Loucy (cell line): ENCODE measurements around the gene FLRT1.

Experiments used
- H2AFZ ChIP-seq: fragments of 200-600 bp; sonication (generic); 2 replicates; pipeline ENCODE4 v1.6.0; 2016; ENCODE audit warnings: antibody characterized with exemption, mild to moderate bottlenecking, low read length, moderate library complexity
- H3F3A ChIP-seq: fragments of 200-600 bp; 2 replicates; pipeline ENCODE4 v1.6.0; 2016; ENCODE audit warnings: antibody characterized with exemption, low read depth, mild to moderate bottlenecking
- H3K27me3 ChIP-seq: fragments of 200-600 bp; sonication (generic); 2 replicates; pipeline ENCODE4 v1.6.1; 2014; ENCODE audit warnings: low read length, mild to moderate bottlenecking; ENCODE audit not compliant: insufficient read depth, poor library complexity, severe bottlenecking
- H3K36me3 ChIP-seq: fragments of 200-600 bp; sonication (generic); 2 replicates; pipeline ENCODE4 v1.6.1; 2016; ENCODE audit warnings: low read length; ENCODE audit not compliant: insufficient read depth
- H3K4me1 ChIP-seq: fragments of 200-600 bp; sonication (generic); 2 replicates; pipeline ENCODE4 v1.5.1; 2014; ENCODE audit warnings: low read length, mild to moderate bottlenecking; ENCODE audit not compliant: insufficient read depth, poor library complexity, severe bottlenecking
- H3K4me2 ChIP-seq: fragments of 200-600 bp; sonication (generic); 2 replicates; pipeline ENCODE4 v1.6.0; 2014; ENCODE audit warnings: antibody characterized with exemption, low read length, low read depth, mild to moderate bottlenecking; ENCODE audit not compliant: poor library complexity, severe bottlenecking
- H3K4me3 ChIP-seq: fragments of 200-600 bp; sonication (generic); 2 replicates; pipeline ENCODE4 v1.5.1; 2014; ENCODE audit warnings: low read length, mild to moderate bottlenecking, mixed read lengths; ENCODE audit not compliant: poor library complexity, severe bottlenecking
- H3K79me2 ChIP-seq: fragments of 200-600 bp; sonication (generic); 2 replicates; pipeline ENCODE4 v1.6.1; 2014; ENCODE audit warnings: low read length; ENCODE audit not compliant: insufficient read depth
- H3K9ac ChIP-seq: fragments of 200-600 bp; sonication (generic); 2 replicates; pipeline ENCODE4 v1.6.0; 2014; ENCODE audit warnings: mild to moderate bottlenecking, low read depth, low read length, moderate library complexity; ENCODE audit not compliant: poor library complexity, severe bottlenecking
- H3K9me2 ChIP-seq: fragments of 200-600 bp; sonication (generic); replicated peaks from 2 replicates; pipeline ENCODE4 v1.6.1; 2016; ENCODE audit warnings: low read depth, low read length, mixed read lengths
- H3K9me3 ChIP-seq: fragments of 200-600 bp; sonication (generic); 2 replicates; pipeline ENCODE4 v1.6.1; 2014; ENCODE audit warnings: mild to moderate bottlenecking, antibody characterized with exemption, low read length, low read depth; ENCODE audit not compliant: insufficient read depth
- H4K20me1 ChIP-seq: fragments of 200-600 bp; sonication (generic); 2 replicates; pipeline ENCODE4 v1.6.0; 2014; ENCODE audit warnings: antibody characterized with exemption, low read length, mild to moderate bottlenecking; ENCODE audit not compliant: insufficient read depth, poor library complexity, severe bottlenecking
- CTCF ChIP-seq: fragments of 200-600 bp; sonication (generic); conservative IDR thresholded peaks from 2 replicates; pipeline ENCODE4 v1.5.1; 2014; ENCODE audit warnings: mild to moderate bottlenecking, antibody characterized with exemption, low read length
- EZH2phosphoT487 ChIP-seq: fragments of 200-600 bp; IDR thresholded peaks from 2 replicates; pipeline ENCODE4 v1.6.1; 2018; ENCODE audit warnings: antibody characterized with exemption, mild to moderate bottlenecking, moderate library complexity, borderline replicate concordance

FLRT1 gene

GRCh38 chr11:64025205-64025604, 10.5 kb upstream of the FLRT1 start:
- no peak overlapping the region for H2AFZ ChIP-seq
- no peak for TF ChIP-seq EZH2phosphoT487
- no peak for TF ChIP-seq CTCF
- H3K4me2 ChIP-seq, result no peak overlapping the region

GRCh38 chr11:64026575-64027205, 9.0 kb upstream of the FLRT1 start:
- no peaks in the 10 kb centered on the region for H3K9me2 ChIP-seq
- no peak overlapping the region for H3K4me2 ChIP-seq
- no peaks in the 10 kb centered on the region for H4K20me1 ChIP-seq
- H3K36me3 ChIP-seq, result no peaks in the 10 kb centered on the region
- peaks cover 6% of the 10 kb centered on the region for H3K4me1 ChIP-seq
- H3K9ac ChIP-seq, result no peak overlapping the region
- TF ChIP-seq CTCF (no peak), EZH2phosphoT487 (no peak)
- H2AFZ ChIP-seq, result no peak overlapping the region
- H3K9me3 ChIP-seq, result no peaks in the 10 kb centered on the region
- H3K79me2 ChIP-seq, result no peaks in the 10 kb centered on the region
- no peak overlapping the region for H3K4me3 ChIP-seq
- H3F3A ChIP-seq, result no peaks in the 10 kb centered on the region
- H3K27me3 ChIP-seq, result no peaks in the 10 kb centered on the region

More at GRCh38 chr11:64025205-64025604, 10.5 kb upstream of the FLRT1 start:
- peaks cover 6% of the 10 kb centered on the region for H3K4me1 ChIP-seq
- H3F3A ChIP-seq, result no peaks in the 10 kb centered on the region
- H3K4me3 ChIP-seq, result no peak overlapping the region
- H3K9me2 ChIP-seq, result no peaks in the 10 kb centered on the region
- no peaks in the 10 kb centered on the region for H3K79me2 ChIP-seq
- H3K9ac ChIP-seq, result no peak overlapping the region
- no peaks in the 10 kb centered on the region for H3K36me3 ChIP-seq
- H3K27me3 ChIP-seq, result no peaks in the 10 kb centered on the region
- H4K20me1 ChIP-seq, result no peaks in the 10 kb centered on the region
- no peaks in the 10 kb centered on the region for H3K9me3 ChIP-seq

- H3K9me3 ChIP-seq, result no peaks in the 10 kb centered on the region
- no peaks in the 10 kb centered on the region for H3F3A ChIP-seq
- H3K36me3 ChIP-seq, result no peaks in the 10 kb centered on the region
- TF ChIP-seq CTCF (no peak), EZH2phosphoT487 (no peak)
- no peak overlapping the region for H3K4me2 ChIP-seq
- H3K9me2 ChIP-seq, result no peaks in the 10 kb centered on the region
- H3K4me3 ChIP-seq, result no peak overlapping the region
- H3K4me1 ChIP-seq, result peaks cover 6% of the 10 kb centered on the region
- H2AFZ ChIP-seq, result no peak overlapping the region
- H3K79me2 ChIP-seq, result no peaks in the 10 kb centered on the region
- no peak overlapping the region for H3K9ac ChIP-seq
- no peaks in the 10 kb centered on the region for H4K20me1 ChIP-seq
- H3K27me3 ChIP-seq, result no peaks in the 10 kb centered on the region
These were observed 7.9 kb upstream of the FLRT1 start for GRCh38 chr11:64027651-64028397.
